Parathyroid adenoma (tissue), 2 donors: Measurements from ENCODE around the gene TTC12.

Experiments
- H2AFZ ChIP-seq: fragments of 300-600 bp; sonication (generic); one replicate; pipeline ENCODE4 v1.7.0; 2017; ENCODE audit warnings: antibody characterized with exemption, mild to moderate bottlenecking
- H3K27ac ChIP-seq: fragments of 300-600 bp; sonication (generic); one replicate; pipeline ENCODE4 v1.7.0; 2017
- H3K27me3 ChIP-seq: fragments of 300-600 bp; sonication (generic); one replicate; pipeline ENCODE4 v1.7.0; 2017; ENCODE audit warnings: low read length; ENCODE audit not compliant: control insufficient read depth, insufficient read depth
- H3K36me3 ChIP-seq: fragments of 300-600 bp; sonication (generic); one replicate; pipeline ENCODE4 v1.7.0; 2017; ENCODE audit warnings: low read length; ENCODE audit not compliant: control insufficient read depth, insufficient read depth
- H3K4me1 ChIP-seq: fragments of 300-600 bp; sonication (generic); one replicate; pipeline ENCODE4 v1.7.0; 2017; ENCODE audit warnings: control low read depth
- H3K4me2 ChIP-seq: fragments of 300-600 bp; sonication (generic); one replicate; pipeline ENCODE4 v1.7.0; 2017; ENCODE audit warnings: low read length
- H3K4me3 ChIP-seq: fragments of 300-600 bp; sonication (generic); one replicate; pipeline ENCODE4 v1.7.0; 2017; ENCODE audit warnings: low read depth, low read length
- H3K79me2 ChIP-seq: fragments of 300-600 bp; sonication (generic); one replicate; pipeline ENCODE4 v1.7.0; 2017; ENCODE audit warnings: control low read depth
- H3K9ac ChIP-seq: fragments of 300-600 bp; sonication (generic); one replicate; pipeline ENCODE4 v1.7.0; 2017; ENCODE audit warnings: mild to moderate bottlenecking
- H3K9me3 ChIP-seq: fragments of 300-600 bp; sonication (generic); one replicate; pipeline ENCODE4 v1.7.0; 2017; ENCODE audit warnings: low read length; ENCODE audit not compliant: control insufficient read depth
- TF ChIP-seq, protein P1 (sequence below): fragments of 300-600 bp; sonication (generic); IDR thresholded peaks from one replicate; pipeline ENCODE4 v1.7.0; 2017; ENCODE audit warnings: antibody characterized with exemption, mild to moderate bottlenecking
- donor health status: primary hyperparathyroidism.

Gene TTC12

DNA sequence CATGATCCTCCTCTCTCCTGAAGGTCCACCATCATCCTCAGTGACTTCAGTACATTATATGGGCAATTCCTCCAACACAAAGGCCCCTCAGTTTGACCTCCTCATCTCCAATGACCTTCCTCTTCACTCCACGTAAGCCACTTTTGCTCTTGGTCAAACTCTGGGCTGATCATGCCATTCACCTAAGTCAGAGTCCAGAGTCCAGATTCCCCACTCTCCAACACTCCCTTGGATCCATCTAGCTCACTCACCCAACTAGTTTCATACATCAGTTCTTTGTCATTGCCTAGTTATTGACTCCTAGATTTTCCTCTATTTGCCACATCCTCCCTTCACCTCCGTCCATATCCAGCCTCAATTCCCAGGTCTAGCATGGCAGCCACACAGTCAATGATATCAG is 30.5 kb upstream of the TTC12 start:
- H3K4me1 ChIP-seq = no peaks in the 10 kb centered on the region
- no peak overlapping the region for H2AFZ ChIP-seq
- TF ChIP-seq, protein P1, sequence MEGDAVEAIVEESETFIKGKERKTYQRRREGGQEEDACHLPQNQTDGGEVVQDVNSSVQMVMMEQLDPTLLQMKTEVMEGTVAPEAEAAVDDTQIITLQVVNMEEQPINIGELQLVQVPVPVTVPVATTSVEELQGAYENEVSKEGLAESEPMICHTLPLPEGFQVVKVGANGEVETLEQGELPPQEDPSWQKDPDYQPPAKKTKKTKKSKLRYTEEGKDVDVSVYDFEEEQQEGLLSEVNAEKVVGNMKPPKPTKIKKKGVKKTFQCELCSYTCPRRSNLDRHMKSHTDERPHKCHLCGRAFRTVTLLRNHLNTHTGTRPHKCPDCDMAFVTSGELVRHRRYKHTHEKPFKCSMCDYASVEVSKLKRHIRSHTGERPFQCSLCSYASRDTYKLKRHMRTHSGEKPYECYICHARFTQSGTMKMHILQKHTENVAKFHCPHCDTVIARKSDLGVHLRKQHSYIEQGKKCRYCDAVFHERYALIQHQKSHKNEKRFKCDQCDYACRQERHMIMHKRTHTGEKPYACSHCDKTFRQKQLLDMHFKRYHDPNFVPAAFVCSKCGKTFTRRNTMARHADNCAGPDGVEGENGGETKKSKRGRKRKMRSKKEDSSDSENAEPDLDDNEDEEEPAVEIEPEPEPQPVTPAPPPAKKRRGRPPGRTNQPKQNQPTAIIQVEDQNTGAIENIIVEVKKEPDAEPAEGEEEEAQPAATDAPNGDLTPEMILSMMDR = no peak
- no peak overlapping the region for H3K4me2 ChIP-seq
- H3K27ac ChIP-seq = no peak overlapping the region
- no peaks in the 10 kb centered on the region for H3K36me3 ChIP-seq
- no peaks in the 10 kb centered on the region for H3K9me3 ChIP-seq
- no peaks in the 10 kb centered on the region for H3K27me3 ChIP-seq
- H3K79me2 ChIP-seq = no peaks in the 10 kb centered on the region
- no peak overlapping the region for H3K9ac ChIP-seq
- H3K4me3 ChIP-seq = no peak overlapping the region

DNA sequence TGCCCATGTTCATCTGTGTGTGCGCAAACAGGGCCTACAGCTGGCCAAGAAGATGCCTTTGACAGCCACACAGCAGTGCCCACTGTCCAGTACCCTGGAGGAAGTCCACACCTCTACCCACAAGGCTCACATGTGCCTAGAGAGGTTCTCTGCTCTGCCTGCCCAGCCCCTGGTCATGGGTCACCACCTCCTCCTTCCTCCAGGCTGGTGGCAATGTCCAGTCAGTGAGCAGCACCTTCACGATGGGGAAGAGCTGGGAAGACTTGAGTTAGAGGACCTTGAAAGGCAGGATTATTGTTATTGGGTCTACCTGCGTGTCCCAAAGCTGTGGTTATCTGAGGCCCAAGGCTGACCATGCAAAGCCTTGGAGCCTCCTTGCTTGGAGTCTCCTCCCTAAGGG is 28.4 kb upstream of the TTC12 start:
- Histone ChIP-seq H2AFZ (no peak overlapping the region), H3K4me3 (no peak overlapping the region), H3K9ac (no peak overlapping the region), H3K36me3 (no peaks in the 10 kb centered on the region), H3K4me1 (no peaks in the 10 kb centered on the region), H3K27me3 (no peaks in the 10 kb centered on the region), H3K9me3 (no peaks in the 10 kb centered on the region), H3K79me2 (no peaks in the 10 kb centered on the region), H3K4me2 (no peak overlapping the region), H3K27ac (no peak overlapping the region)
- TF ChIP-seq, protein P1 = no peak

DNA sequence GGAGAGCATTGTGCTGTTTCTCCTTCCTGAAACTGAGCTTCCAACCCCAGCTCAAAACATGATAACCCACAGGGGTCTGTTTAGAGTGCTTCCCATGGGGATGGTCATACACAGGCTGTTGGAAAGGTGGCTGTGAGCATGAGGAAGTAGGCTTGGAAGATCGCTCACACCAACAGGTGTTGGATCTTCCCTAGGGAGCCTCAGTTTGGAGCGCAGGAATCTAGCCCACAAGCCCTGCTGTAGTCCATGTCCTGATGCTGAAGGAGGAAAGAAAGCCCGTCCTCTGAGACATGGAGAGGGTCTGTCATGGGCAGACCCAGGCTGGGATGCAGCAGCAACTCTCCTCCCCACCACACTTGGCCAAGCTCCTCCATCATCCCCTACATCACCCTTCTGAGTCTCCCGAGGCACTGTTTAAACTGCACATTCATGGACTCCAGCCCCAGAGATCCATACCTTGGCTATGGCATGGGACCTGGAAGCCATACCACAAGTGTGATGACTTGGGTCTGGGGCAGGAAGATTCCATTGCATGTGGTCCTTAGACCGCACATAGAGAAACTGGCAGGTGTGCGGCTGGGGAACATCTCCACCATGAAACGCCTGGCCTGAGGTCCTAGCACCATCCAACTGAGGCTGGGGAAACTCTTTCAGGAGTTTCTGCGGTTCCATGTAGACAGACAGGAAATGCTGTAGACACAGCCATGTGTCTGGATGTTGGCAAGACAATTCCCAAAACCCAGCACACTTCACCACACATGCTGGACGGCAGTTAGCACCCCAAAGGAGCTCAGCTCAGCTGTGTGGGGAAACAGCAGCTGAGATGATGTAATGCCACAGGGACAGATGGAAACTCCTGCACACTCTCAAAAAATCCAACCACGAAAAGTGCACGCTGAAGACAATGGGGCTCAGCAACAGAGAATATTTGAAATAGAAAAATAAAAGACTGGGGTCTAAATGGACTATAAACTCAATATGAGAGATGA is 27.6 kb upstream of the TTC12 start:
- no peaks in the 10 kb centered on the region for H3K36me3 ChIP-seq
- no peaks in the 10 kb centered on the region for H3K79me2 ChIP-seq
- TF ChIP-seq, protein P1 = no peak
- H2AFZ ChIP-seq = no peak overlapping the region
- no peaks in the 10 kb centered on the region for H3K4me1 ChIP-seq
- no peak overlapping the region for H3K9ac ChIP-seq
- no peak overlapping the region for H3K4me3 ChIP-seq
- no peak overlapping the region for H3K4me2 ChIP-seq
- no peak overlapping the region for H3K27ac ChIP-seq
- no peaks in the 10 kb centered on the region for H3K27me3 ChIP-seq
- no peaks in the 10 kb centered on the region for H3K9me3 ChIP-seq

DNA sequence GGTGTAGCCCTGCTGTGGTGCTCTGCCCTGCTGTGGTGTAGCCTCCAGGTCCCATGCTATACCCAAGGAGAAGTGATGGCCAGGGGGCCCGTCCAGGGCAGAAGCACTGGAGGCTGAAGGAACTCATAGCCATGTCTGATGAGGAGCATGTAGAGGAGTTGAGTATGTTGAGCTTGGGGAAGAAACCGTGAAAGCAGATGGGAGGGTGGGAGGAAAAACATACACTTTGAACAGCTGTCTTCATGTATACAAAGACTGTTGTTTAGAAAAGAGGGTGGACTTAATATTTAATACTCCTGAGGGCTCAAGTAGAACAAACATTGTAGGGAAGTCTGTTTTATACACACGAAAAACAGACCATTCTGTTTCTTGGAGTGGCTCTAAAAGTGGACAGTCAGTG is 26.6 kb upstream of the TTC12 start:
- H3K4me2 ChIP-seq = no peak overlapping the region
- no peaks in the 10 kb centered on the region for H3K36me3 ChIP-seq
- H3K9me3 ChIP-seq = no peaks in the 10 kb centered on the region
- TF ChIP-seq, protein P1 = no peak
- no peak overlapping the region for H2AFZ ChIP-seq
- no peak overlapping the region for H3K9ac ChIP-seq
- H3K4me3 ChIP-seq = no peak overlapping the region
- no peak overlapping the region for H3K27ac ChIP-seq
- no peaks in the 10 kb centered on the region for H3K27me3 ChIP-seq
- H3K79me2 ChIP-seq = no peaks in the 10 kb centered on the region
- no peaks in the 10 kb centered on the region for H3K4me1 ChIP-seq
